Subcutaneous adipose tissue (tissue), 4 donors: ENCODE measurements around the gene SLC39A1. TPM values are rescaled to one million over a fixed set of nuclear protein-coding genes. Genes with fewer than 3 reads are reported as not detected.

Experiments
- CTCF ChIP-seq: fragments of 450-650 bp; IDR thresholded peaks from one replicate; pipeline ENCODE4 v1.5.1; 2016; ENCODE audit warnings: low read depth, mild to moderate bottlenecking, control low read depth, antibody characterized with exemption, moderate library complexity
- total RNA-seq, 4 donors: library from RNA; depleted of rRNA; stranded (reverse); fragments of >200 nt; gene quantifications; one replicate each; pipeline ENCODE4 v1.1.0, GENCODE V29; 2016

Gene SLC39A1
- total RNA-seq, 4 donors from 2014 or later: 44.3 to 113 (median 82.5) TPM

- no peak for TF ChIP-seq CTCF
Observed at GRCh38 chr1:153978274-153978909, 15.1 kb upstream of the SLC39A1 start.

GRCh38 chr1:153977250-153978240, 14.2 kb upstream of the SLC39A1 start, which contains the start of gene JTB:
Gene JTB, minus strand, starts transcription at chr1:153977674. Its CDS starts 422 bp downstream, at chr1:153977252.
- TF ChIP-seq CTCF: no peak

DNA sequence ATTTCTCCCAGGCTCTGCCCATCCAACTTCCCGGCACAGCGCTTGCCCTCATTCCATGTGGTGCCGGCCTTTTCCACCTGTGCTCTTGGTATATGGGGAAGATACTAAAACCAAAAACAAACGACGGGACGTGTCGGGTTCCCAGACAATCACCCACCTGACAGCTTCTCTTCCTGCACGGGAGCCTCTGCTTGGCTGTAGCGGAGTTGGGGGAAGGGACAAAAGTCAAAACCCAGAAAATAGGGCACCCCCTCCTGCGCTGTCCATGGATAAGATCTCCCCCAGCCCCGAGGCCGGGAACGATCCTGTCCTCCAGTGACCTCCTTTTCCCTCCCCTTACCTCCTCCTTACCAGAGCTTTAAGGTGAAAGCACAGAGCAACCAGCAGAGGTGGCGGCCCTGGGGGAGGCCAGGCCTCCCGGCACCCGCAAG, 13.5 kb upstream of the SLC39A1 start:
- no peak for TF ChIP-seq CTCF

DNA sequence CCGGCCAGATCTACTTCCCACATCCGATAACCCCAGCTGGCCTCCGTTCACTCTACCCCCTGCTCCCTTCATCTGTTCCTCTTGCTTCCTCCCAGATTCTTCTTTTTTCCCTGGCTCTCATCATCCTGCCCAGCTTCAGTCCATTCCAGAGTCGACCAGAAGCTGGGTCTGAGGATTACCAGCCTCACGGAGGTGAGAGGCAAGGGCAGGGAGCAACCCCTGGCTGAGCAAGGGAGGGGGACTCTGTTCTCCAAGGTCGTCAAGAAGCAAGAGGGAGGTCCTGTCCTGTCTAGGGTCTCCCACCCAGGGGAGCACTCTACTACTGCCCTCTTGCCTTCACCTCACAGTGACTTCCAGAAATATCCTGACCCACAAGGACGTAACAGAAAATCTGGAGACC, 10.2 kb upstream of the SLC39A1 start:
- no peak for TF ChIP-seq CTCF

DNA sequence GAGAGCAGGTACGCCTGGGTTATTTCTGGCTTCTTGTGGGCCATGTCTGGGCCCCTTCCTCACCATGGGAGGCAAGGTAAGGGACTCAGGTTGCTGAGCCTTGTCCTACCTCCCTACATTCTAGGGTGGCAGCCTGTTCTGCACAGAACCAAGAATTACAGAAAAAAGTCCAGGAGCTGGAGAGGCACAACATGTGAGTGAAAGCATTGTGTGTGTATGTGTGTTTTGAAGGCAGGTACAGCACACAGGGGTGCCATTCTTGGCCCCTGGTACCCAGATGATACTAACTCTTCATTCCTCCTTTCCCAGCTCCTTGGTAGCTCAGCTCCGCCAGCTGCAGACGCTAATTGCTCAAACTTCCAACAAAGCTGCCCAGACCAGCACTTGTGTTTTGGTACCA, 9.7 kb upstream of the SLC39A1 start:
- TF ChIP-seq CTCF: no peak

DNA sequence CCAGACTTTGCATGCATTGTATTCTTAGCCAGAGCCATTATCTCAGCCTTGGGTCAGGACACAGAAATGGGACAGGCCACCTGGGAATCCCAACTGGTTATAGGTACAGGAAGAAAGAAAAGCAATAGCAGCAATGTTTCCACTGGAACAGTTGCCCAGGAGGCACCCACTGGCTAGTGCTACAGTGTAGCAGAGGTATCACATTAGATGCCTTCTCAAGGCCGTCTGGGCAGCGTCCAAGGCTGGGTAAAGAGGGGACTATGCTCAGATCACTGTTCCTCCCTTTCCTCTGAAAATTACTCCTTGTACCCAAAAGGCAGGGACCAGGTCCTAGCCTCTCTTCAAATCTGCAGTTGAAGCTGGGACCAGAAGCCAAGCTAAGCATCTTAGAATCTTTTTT, 7.0 kb upstream of the SLC39A1 start:
- no peak for TF ChIP-seq CTCF

GRCh38 chr1:153968972-153969371, 5.6 kb upstream of the SLC39A1 start:
- TF ChIP-seq CTCF: no peak
